B cell (primary cell): ENCODE results near the gene ARFGAP2. TPM values are rescaled to one million over a fixed set of nuclear protein-coding genes. Genes with fewer than 3 reads are reported as not detected.

Experiments
- ATAC-seq: fragments of 200-7000 bp; cut with Tn5 transposase; one replicate; pipeline ENCODE4 v1.10.0; 2021; ENCODE audit warnings: low read depth, mild to moderate bottlenecking, moderate number of reproducible peaks, moderate library complexity
- CTCF ChIA-PET: fragments of 350-600 bp; sonication (Branson Sonifier 250); formaldehyde crosslinking; loops from one replicate; lab custom pipeline; 2021; ENCODE audit warnings: antibody characterized with exemption, inconsistent platforms; lab: Charles Lee
- POLR2A ChIA-PET: fragments of 350-600 bp; sonication (Branson Sonifier 250); formaldehyde crosslinking; loops from one replicate; lab custom pipeline; 2021; ENCODE audit warnings: antibody characterized with exemption; lab: Charles Lee
- DNase-seq: peaks from one replicate; pipeline ENCODE4 v3.0.0; 2013
- H2AFZ ChIP-seq: 2 replicates; pipeline ENCODE4 v1.6.1; 2012; ENCODE audit warnings: mild to moderate bottlenecking, low read depth, low read length; ENCODE audit not compliant: insufficient read depth, poor library complexity, severe bottlenecking
- H3K27ac ChIP-seq, 2 donors: 1 replicate in 1 of 2; 2 replicates in 1 of 2; pipeline ENCODE4 v1.5.1; 2012 to 2013; ENCODE audit warnings: low read length in 2 of 2, mild to moderate bottlenecking in 2 of 2, moderate library complexity in 1 of 2
- H3K27me3 ChIP-seq, 4 experiments: fragments of 200-600 bp in 1 of 4; sonication (generic) in 1 of 4; replicated peaks in 1 of 4; 1 replicate in 2 of 4; 2 replicates in 2 of 4; pipeline versions ENCODE4 v1.6.1 to v1.7.0; 2013 to 2016; ENCODE audit warnings: low read length in 3 of 4, mild to moderate bottlenecking in 2 of 4, mixed read lengths in 1 of 4, moderate library complexity in 1 of 4; ENCODE audit not compliant: insufficient read depth in 4 of 4, control insufficient read depth in 3 of 4; ENCODE audit errors: control extremely low read depth in 1 of 4
- H3K36me3 ChIP-seq, 2 experiments: replicated peaks in 1 of 2; 1 replicate in 1 of 2; 2 replicates in 1 of 2; pipeline versions ENCODE4 v1.6.1 to v1.7.1; 2013; ENCODE audit warnings: low read length in 1 of 2; ENCODE audit not compliant: insufficient read depth in 2 of 2, control insufficient read depth in 1 of 2; ENCODE audit errors: control extremely low read depth in 1 of 2, extremely low read depth in 1 of 2
- H3K4me1 ChIP-seq, 2 donors: fragments of 200-600 bp in 1 of 2; sonication (generic) in 1 of 2; 1 replicate in 1 of 2; 2 replicates in 1 of 2; pipeline versions ENCODE4 v1.5.1 to v1.6.1; 2013 to 2017; ENCODE audit warnings: low read length in 2 of 2; ENCODE audit not compliant: control insufficient read depth in 2 of 2, insufficient read depth in 2 of 2
- H3K4me2 ChIP-seq: replicated peaks from 2 replicates; pipeline ENCODE3; 2012; ENCODE audit warnings: mild to moderate bottlenecking, low read depth, low read length; ENCODE audit not compliant: poor library complexity, severe bottlenecking
- H3K4me3 ChIP-seq, 5 experiments: fragments of 200-600 bp in 1 of 5; sonication (generic) in 1 of 5; 1 replicate in 3 of 5; 2 replicates in 2 of 5; pipeline versions ENCODE4 v1.5.1 to v1.7.0; 2011 to 2016; ENCODE audit warnings: low read length in 4 of 5, mild to moderate bottlenecking in 4 of 5, low read depth in 2 of 5, control low read depth in 1 of 5, moderate library complexity in 1 of 5; ENCODE audit not compliant: insufficient read depth in 1 of 5; ENCODE audit errors: control extremely low read depth in 1 of 5, extremely low read depth in 1 of 5
- H3K79me2 ChIP-seq: fragments of 200-600 bp; sonication (generic); one replicate; pipeline ENCODE4 v1.6.0; 2016; ENCODE audit warnings: low read length; ENCODE audit not compliant: control insufficient read depth, insufficient read depth
- H3K9ac ChIP-seq: fragments of 200-600 bp; sonication (generic); 2 replicates; pipeline ENCODE4 v1.6.1; 2017; ENCODE audit warnings: mild to moderate bottlenecking, low read length, moderate library complexity
- H3K9me3 ChIP-seq, 3 donors: one replicate each; pipeline versions ENCODE4 v1.6.1 to v1.7.1; 2013; ENCODE audit warnings: low read length in 2 of 3; ENCODE audit not compliant: control insufficient read depth in 2 of 3, insufficient read depth in 1 of 3; ENCODE audit errors: control extremely low read depth in 1 of 3
- H4K20me1 ChIP-seq: 2 replicates; pipeline ENCODE4 v1.6.0; 2012; ENCODE audit warnings: mild to moderate bottlenecking, low read length; ENCODE audit not compliant: insufficient read depth, control insufficient read depth, poor library complexity, severe bottlenecking
- H3K27ac Mint-ChIP-seq: one replicate; pipeline ENCODE4 v1.8.0; 2021; ENCODE audit warnings: mixed read lengths
- H3K27me3 Mint-ChIP-seq: one replicate; pipeline ENCODE4 v1.8.0; 2021; ENCODE audit warnings: mixed read lengths
- H3K4me1 Mint-ChIP-seq: one replicate; pipeline ENCODE4 v1.8.0; 2021; ENCODE audit warnings: mixed read lengths
- H3K4me3 Mint-ChIP-seq: one replicate; pipeline ENCODE4 v1.8.0; 2021; ENCODE audit warnings: mixed read lengths
- H3K9me3 Mint-ChIP-seq: one replicate; pipeline ENCODE4 v1.8.0; 2022; ENCODE audit warnings: mixed read lengths; ENCODE audit not compliant: insufficient read depth
- EZH2 ChIP-seq: IDR thresholded peaks from 2 replicates; pipeline ENCODE4 v1.6.1; 2012; ENCODE audit warnings: borderline replicate concordance, low read depth, mild to moderate bottlenecking, moderate library complexity, low read length; ENCODE audit not compliant: insufficient read depth, poor library complexity, severe bottlenecking
- WGBS: methylation state at CpG from one replicate; pipeline ENCODE4 v1.1.5; 2013; ENCODE audit warnings: missing lambda C conversion rate; ENCODE audit not compliant: insufficient coverage; 5-methylcytosine and 5-hydroxymethylcytosine counted together
- intact Hi-C: fragments of 100-400 bp; cut with micrococcal nuclease; formaldehyde crosslinking; loops from one replicate; pipeline ENCODE4 v1.10.0; 2022
- polyA plus RNA-seq: library from polyadenylated mRNA; depleted of rRNA; stranded (reverse); fragments of >200 nt; gene quantifications from 2 replicates; pipeline ENCODE4 v1.2.3, GENCODE V29; 2012
- total RNA-seq, 2 donors: library from RNA; stranded (reverse); fragments of 120-200 nt in 1 of 2; gene quantifications; 1 replicate in 1 of 2; 2 replicates in 1 of 2; pipeline versions ENCODE4 v1.2.3 to v1.2.4, GENCODE V29; 2013 to 2022
- TF ChIP-seq, protein P1 (sequence below): fragments of 200-600 bp; IDR thresholded peaks from one replicate; pipeline ENCODE4 v1.8.0; 2022; ENCODE audit warnings: antibody characterized with exemption, mild to moderate bottlenecking

Gene ARFGAP2
- total and polyA plus RNA-seq, 2 donors (not counting 1 experiment from before 2014, with no cell fraction given): 141 to 200 TPM

DNA sequence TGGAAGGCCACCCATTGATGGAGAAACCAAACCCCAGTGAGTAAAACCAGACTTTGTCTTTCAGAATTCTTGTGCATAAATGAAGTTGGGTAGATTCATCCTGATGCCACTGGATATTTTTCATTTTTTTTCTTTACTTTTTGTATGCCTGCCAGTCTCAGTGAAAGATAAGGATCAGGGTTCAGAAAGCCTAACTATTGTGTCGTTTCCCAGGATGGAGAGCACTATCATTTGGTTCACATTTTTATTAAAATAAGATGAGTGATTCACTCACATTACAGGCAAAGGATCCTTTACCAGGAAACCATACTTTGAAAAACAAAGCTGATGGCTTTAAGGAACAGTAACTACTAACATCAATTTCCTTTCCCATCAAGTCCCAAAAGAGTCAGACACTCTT lies 52.0 kb downstream of the ARFGAP2 start:
- H3K4me3 ChIP-seq: no peak overlapping the region
- H3K9me3 ChIP-seq: no peaks in the 10 kb centered on the region
- H2AFZ ChIP-seq: no peak overlapping the region
- Mint-ChIP-seq H3K4me3 (no peak overlapping the region), H3K27me3 (no peaks in the 10 kb centered on the region), H3K9me3 (no peaks in the 10 kb centered on the region), H3K4me1 (no peaks in the 10 kb centered on the region), H3K27ac (no peak overlapping the region)
- H3K27ac ChIP-seq: no peak overlapping the region
- DNase-seq (no peak), ATAC-seq (no peak)
- TF ChIP-seq, protein P1, sequence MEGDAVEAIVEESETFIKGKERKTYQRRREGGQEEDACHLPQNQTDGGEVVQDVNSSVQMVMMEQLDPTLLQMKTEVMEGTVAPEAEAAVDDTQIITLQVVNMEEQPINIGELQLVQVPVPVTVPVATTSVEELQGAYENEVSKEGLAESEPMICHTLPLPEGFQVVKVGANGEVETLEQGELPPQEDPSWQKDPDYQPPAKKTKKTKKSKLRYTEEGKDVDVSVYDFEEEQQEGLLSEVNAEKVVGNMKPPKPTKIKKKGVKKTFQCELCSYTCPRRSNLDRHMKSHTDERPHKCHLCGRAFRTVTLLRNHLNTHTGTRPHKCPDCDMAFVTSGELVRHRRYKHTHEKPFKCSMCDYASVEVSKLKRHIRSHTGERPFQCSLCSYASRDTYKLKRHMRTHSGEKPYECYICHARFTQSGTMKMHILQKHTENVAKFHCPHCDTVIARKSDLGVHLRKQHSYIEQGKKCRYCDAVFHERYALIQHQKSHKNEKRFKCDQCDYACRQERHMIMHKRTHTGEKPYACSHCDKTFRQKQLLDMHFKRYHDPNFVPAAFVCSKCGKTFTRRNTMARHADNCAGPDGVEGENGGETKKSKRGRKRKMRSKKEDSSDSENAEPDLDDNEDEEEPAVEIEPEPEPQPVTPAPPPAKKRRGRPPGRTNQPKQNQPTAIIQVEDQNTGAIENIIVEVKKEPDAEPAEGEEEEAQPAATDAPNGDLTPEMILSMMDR: no peak
- TF ChIP-seq EZH2: no peak
- ChIA-PET POLR2A (no interaction called here), CTCF (interaction anchor here (0.6 kb wide), 1 partner anchor 91 kb away, joined by 3 read pairs; no protein-coding TSS in a partner anchor)
- no peaks in the 10 kb centered on the region for H3K79me2 ChIP-seq
- no peak overlapping the region for H3K4me2 ChIP-seq
- H3K9ac ChIP-seq: no peak overlapping the region
- no CpG with 5 or more reads among the region's 1 CpG for WGBS
- H3K27me3 ChIP-seq: no peaks in the 10 kb centered on the region
- H4K20me1 ChIP-seq: no peaks in the 10 kb centered on the region
- H3K36me3 ChIP-seq: no peaks in the 10 kb centered on the region
- intact Hi-C loops: no loop called here
- H3K4me1 ChIP-seq: no peaks in the 10 kb centered on the region

DNA sequence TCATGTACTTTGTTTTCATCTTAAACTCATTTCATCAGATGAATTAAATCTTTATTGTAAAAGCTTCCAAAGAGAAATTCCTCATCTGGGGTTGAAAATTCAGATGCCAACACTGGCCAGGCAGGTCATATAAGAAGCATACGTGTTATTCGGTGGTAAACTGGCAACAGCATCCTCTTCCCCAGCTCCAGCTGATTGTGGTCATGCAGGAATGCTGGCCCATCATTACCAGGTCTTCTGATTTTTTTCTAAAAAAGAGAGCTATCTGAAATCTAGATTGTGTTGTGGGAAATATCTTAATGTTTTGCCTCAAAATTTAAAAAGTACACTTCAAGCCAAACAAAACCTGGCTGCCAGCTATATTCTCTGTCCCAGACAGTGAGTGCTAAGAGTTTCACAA lies 53.6 kb downstream of the ARFGAP2 start:
- no peak overlapping the region for H3K4me2 ChIP-seq
- intact Hi-C loops: no loop called here
- H3K79me2 ChIP-seq: no peaks in the 10 kb centered on the region
- Mint-ChIP-seq H3K27me3 (no peaks in the 10 kb centered on the region), H3K4me1 (no peaks in the 10 kb centered on the region), H3K9me3 (no peaks in the 10 kb centered on the region), H3K27ac (no peak overlapping the region), H3K4me3 (no peak overlapping the region)
- no peaks in the 10 kb centered on the region for H3K4me1 ChIP-seq
- H4K20me1 ChIP-seq: no peaks in the 10 kb centered on the region
- H3K27ac ChIP-seq: no peak overlapping the region
- 100% methylated on average over 2 of the region's 2 CpGs for WGBS
- no peak overlapping the region for H3K4me3 ChIP-seq
- H3K9me3 ChIP-seq: no peaks in the 10 kb centered on the region
- CTCF ChIA-PET: interaction anchor here (0.6 kb wide), 1 partner anchor 38 kb away, joined by 3 read pairs; no protein-coding TSS in a partner anchor
- no peaks in the 10 kb centered on the region for H3K36me3 ChIP-seq
- no peak overlapping the region for H3K9ac ChIP-seq
- DNase-seq: no peak
- POLR2A ChIA-PET: no interaction called here
- TF ChIP-seq, protein P1: no peak
- TF ChIP-seq EZH2: no peak
- H2AFZ ChIP-seq: no peak overlapping the region
- ATAC-seq: no peak
- no peaks in the 10 kb centered on the region for H3K27me3 ChIP-seq
